OCI-LY1 (cell line): ENCODE measurements around the gene RAB18.

Source experiments
- EZH2 ChIP-seq: fragments of 200-600 bp; sonication (generic), shearing (Covaris generic); IDR thresholded peaks from 2 replicates; pipeline ENCODE4 v1.8.0; 2017; ENCODE audit warnings: borderline replicate concordance, mixed run types, mild to moderate bottlenecking, antibody characterized with exemption, low read length, moderate library complexity, mixed read lengths
- TF ChIP-seq, protein P1 (sequence below): fragments of 200-600 bp; sonication (generic), shearing (Covaris generic); IDR thresholded peaks from 2 replicates; pipeline ENCODE4 v1.5.1; 2017; ENCODE audit warnings: mild to moderate bottlenecking, antibody characterized with exemption, low read length, moderate library complexity, mixed read lengths

DNA sequence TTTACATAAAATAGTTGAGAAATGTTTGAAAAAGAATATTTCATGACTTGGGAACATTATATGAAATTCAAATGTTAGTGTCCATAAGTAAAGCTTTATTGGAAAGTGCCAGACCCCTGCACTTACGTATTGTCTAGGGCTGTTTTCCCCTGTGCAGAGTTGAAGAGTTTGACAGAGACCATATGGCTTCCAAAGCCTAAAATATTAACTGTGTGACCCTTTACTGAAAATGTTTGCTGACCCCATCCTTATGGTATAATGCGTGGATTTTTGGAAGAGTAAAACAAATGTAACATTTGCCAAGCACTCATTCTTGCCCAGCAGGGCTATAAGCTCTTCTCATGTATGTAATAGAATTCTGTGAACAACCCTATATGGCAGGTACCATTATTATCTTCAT lies 40.1 kb upstream of the RAB18 start:
- TF ChIP-seq, protein P1, sequence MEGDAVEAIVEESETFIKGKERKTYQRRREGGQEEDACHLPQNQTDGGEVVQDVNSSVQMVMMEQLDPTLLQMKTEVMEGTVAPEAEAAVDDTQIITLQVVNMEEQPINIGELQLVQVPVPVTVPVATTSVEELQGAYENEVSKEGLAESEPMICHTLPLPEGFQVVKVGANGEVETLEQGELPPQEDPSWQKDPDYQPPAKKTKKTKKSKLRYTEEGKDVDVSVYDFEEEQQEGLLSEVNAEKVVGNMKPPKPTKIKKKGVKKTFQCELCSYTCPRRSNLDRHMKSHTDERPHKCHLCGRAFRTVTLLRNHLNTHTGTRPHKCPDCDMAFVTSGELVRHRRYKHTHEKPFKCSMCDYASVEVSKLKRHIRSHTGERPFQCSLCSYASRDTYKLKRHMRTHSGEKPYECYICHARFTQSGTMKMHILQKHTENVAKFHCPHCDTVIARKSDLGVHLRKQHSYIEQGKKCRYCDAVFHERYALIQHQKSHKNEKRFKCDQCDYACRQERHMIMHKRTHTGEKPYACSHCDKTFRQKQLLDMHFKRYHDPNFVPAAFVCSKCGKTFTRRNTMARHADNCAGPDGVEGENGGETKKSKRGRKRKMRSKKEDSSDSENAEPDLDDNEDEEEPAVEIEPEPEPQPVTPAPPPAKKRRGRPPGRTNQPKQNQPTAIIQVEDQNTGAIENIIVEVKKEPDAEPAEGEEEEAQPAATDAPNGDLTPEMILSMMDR = no peak
- no peak for TF ChIP-seq EZH2
